Neural cell (in vitro differentiated cells): ENCODE results near the gene SPON2.

Experiments used
- EP300 ChIP-seq: fragments of 450-650 bp; conservative IDR thresholded peaks from 2 replicates; pipeline ENCODE4 v1.6.1; 2014; ENCODE audit warnings: antibody characterized with exemption, mild to moderate bottlenecking, moderate library complexity; ENCODE audit not compliant: poor library complexity, severe bottlenecking
- EZH2 ChIP-seq: fragments of 200-600, 300-800 bp; shearing (Covaris generic), sonication (generic); IDR thresholded peaks from 2 replicates; pipeline ENCODE4 v1.6.1; 2014; ENCODE audit warnings: antibody characterized with exemption, low read length, borderline replicate concordance, mild to moderate bottlenecking; ENCODE audit not compliant: insufficient read depth, poor library complexity, severe bottlenecking
- MXI1 ChIP-seq: fragments of 450-650 bp; conservative IDR thresholded peaks from 2 replicates; pipeline ENCODE4 v1.6.1; 2014; ENCODE audit warnings: antibody characterized with exemption, mild to moderate bottlenecking; ENCODE audit not compliant: poor library complexity, severe bottlenecking
- POLR2AphosphoS5 ChIP-seq: IDR thresholded peaks from 2 replicates; pipeline ENCODE4 v1.6.1; 2012
- RAD21 ChIP-seq: fragments of 450-650 bp; conservative IDR thresholded peaks from 2 replicates; pipeline ENCODE4 v1.6.1; 2014; ENCODE audit warnings: antibody characterized with exemption, mild to moderate bottlenecking, moderate library complexity
- TAF1 ChIP-seq: IDR thresholded peaks from 2 replicates; pipeline ENCODE4 v1.6.1; 2012; ENCODE audit warnings: low read depth
- TF ChIP-seq, protein P1 (sequence below): fragments of 450-650 bp; IDR thresholded peaks from 2 replicates; pipeline ENCODE4 v1.5.1; 2014; ENCODE audit warnings: antibody characterized with exemption, mild to moderate bottlenecking, moderate library complexity; ENCODE audit not compliant: poor library complexity, severe bottlenecking
- TF ChIP-seq, protein P2 (sequence below): IDR thresholded peaks from 2 replicates; pipeline ENCODE4 v1.6.1; 2012; ENCODE audit warnings: borderline replicate concordance

DNA sequence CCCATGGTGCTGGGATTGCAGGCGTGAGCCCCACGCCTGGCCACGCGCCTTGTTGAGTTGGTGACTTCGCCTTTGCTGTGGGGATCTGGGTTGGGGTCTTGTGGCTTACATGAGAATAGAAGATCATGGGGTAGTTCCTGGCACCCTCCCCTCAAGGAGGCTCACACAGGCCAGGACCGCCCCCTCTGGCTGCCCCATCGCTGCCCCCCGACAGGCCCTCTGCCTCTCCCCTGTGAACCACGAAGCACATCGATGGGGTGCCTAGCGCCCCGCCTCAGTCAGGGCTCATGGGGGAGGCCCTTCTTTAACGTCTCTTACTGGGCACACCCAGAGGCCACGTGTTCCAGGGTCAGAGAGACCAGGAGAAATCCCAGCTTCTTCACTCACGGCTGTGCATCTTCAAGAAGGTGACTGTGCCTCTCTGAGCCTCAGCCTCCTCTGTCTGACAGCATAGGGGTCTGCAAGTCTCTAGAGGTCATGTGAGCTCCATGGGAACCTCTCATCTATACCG lies 23.6 kb upstream of the SPON2 start:
- TF ChIP-seq MXI1, result no peak
- TF ChIP-seq POLR2AphosphoS5, result no peak
- TF ChIP-seq, protein P1, sequence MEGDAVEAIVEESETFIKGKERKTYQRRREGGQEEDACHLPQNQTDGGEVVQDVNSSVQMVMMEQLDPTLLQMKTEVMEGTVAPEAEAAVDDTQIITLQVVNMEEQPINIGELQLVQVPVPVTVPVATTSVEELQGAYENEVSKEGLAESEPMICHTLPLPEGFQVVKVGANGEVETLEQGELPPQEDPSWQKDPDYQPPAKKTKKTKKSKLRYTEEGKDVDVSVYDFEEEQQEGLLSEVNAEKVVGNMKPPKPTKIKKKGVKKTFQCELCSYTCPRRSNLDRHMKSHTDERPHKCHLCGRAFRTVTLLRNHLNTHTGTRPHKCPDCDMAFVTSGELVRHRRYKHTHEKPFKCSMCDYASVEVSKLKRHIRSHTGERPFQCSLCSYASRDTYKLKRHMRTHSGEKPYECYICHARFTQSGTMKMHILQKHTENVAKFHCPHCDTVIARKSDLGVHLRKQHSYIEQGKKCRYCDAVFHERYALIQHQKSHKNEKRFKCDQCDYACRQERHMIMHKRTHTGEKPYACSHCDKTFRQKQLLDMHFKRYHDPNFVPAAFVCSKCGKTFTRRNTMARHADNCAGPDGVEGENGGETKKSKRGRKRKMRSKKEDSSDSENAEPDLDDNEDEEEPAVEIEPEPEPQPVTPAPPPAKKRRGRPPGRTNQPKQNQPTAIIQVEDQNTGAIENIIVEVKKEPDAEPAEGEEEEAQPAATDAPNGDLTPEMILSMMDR, result no peak
- no peak for TF ChIP-seq RAD21
- no peak for TF ChIP-seq EP300
- TF ChIP-seq EZH2, result no peak
- TF ChIP-seq TAF1, result no peak
- TF ChIP-seq, protein P2, sequence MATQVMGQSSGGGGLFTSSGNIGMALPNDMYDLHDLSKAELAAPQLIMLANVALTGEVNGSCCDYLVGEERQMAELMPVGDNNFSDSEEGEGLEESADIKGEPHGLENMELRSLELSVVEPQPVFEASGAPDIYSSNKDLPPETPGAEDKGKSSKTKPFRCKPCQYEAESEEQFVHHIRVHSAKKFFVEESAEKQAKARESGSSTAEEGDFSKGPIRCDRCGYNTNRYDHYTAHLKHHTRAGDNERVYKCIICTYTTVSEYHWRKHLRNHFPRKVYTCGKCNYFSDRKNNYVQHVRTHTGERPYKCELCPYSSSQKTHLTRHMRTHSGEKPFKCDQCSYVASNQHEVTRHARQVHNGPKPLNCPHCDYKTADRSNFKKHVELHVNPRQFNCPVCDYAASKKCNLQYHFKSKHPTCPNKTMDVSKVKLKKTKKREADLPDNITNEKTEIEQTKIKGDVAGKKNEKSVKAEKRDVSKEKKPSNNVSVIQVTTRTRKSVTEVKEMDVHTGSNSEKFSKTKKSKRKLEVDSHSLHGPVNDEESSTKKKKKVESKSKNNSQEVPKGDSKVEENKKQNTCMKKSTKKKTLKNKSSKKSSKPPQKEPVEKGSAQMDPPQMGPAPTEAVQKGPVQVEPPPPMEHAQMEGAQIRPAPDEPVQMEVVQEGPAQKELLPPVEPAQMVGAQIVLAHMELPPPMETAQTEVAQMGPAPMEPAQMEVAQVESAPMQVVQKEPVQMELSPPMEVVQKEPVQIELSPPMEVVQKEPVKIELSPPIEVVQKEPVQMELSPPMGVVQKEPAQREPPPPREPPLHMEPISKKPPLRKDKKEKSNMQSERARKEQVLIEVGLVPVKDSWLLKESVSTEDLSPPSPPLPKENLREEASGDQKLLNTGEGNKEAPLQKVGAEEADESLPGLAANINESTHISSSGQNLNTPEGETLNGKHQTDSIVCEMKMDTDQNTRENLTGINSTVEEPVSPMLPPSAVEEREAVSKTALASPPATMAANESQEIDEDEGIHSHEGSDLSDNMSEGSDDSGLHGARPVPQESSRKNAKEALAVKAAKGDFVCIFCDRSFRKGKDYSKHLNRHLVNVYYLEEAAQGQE, result no peak
